ENCODE measurements around the gene OAF.

OAF gene

DNA sequence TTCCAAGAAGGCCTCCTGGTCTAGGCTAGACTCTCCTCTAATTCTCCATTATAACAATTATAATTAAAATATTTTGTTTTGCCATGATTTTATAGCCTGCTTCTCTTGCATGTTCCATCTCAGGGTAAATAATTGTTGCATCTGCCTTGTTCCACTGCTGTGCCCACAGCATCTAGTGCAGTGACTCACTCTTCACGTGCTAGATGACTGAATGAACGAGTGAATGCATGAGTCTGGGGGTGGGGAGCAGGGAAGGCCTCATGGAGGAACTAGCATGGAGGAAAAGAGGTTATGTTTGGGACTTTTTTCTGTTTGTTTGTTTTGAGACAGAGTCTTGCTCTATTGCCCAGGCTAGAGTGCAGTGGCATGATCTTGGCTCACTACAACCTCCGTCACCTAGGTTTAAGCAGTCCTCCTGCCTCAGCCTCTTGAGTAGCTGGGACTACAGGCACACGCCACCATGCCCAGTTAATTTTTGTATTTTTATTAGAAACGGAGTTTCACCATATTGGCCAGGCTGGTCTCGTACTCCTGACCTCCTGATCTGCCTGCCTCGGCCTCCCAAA is 5.2 kb upstream of the OAF start:
- no peak for DNase-seq

DNA sequence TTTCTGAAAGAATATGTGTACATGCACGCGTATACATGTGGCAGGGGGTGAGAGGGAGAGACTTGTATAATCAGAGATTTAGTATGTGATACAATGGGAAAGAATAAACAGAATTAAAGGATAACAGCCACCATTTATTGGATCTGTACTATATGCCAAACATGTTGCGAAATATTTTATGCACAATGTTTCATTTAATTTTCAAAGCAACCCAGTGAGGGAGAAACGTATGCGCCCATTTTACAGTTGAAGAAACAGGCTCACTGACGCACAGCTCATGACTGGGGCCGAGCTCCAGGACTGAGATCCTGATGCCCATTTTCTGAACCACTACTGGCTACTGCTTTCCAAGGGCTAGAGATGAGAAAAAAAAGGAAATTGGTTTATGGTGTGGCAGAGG is 3.3 kb upstream of the OAF start:
- no peak for DNase-seq

DNA sequence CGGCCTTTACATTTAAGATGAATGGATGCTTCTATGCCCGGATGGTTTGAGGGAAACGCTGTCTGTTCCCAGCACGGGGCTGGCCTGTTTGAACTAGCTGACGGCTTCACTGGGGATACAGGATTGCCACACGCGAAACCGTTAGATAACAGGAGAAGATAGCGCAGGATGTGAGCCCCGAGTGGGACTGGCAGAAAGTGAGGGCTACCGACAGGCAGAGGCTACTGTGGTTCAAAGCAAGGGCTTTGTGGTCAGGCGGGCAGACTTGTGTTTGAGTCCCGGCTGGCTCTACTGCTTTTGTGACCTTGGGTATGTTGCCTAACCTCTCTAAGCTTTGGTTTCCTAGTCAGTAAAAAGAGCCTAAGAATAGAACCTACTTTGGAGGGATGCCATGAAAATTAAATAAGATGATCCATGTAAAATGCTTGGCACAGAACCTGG is 2.8 kb upstream of the OAF start:
- DNase-seq, result no peak

DNA sequence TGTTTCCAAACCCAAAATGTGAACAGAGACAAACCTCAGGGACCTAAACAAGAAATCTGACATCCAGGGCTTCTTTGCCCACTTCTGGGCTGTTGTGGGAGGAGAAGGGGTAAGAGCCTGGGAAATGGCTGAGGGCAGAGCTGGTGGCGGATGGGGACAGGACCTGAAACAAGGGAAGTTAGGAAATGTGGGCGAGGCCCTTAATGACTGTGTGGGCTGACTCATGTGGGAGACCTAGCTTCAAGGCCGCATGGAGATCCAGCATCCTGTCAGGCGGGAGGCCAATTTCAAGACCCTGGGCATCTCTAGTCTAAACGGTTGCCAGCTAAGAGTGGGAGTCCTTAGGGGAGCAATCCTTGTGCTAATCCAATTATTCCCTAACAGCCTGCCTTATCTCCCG is 2.1 kb upstream of the OAF start:
- no peak for DNase-seq

DNA sequence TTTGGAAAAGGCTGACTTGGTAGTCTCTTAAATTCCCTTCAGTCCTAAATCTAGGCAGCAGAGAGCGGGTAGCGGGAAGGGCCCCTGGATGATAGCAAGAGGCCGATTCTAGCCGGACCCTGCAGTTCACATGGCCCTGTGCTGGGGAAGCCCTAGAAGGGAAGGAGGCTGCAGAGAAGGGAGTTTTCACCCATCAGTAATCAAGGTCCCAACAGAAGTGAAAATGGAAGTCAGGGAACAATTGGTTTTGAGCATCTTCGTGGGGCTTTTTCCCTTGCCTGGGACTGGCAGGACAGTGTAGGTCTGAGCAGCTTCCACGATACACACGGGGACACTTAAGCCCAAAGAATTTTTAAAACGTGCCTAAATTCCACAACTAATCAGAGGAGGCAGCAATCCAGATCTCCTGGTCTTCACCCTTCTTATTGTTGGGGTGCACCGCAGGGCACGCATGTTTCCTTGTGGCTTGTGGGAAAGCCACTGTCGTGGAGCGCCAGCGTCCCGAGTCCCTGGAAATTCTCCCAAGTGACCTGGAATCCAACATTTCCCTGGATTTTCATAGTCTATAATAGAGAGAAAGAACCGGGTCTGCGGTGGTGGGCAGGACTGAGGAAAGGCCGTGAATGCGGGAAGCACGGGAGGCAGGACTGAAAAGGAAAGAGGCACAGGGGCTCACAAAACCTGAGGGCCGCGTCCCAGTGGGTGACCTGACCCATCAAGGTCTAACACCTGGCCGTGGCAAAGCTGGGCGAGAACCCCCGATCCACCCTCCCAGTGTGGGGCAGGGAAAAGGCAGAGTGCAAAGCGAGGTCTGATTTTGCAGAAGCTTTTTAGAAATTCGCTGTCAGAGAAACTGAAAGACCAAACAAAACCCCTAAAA is 846 bp upstream of the OAF start:
- DNase-seq, result no peak

DNA sequence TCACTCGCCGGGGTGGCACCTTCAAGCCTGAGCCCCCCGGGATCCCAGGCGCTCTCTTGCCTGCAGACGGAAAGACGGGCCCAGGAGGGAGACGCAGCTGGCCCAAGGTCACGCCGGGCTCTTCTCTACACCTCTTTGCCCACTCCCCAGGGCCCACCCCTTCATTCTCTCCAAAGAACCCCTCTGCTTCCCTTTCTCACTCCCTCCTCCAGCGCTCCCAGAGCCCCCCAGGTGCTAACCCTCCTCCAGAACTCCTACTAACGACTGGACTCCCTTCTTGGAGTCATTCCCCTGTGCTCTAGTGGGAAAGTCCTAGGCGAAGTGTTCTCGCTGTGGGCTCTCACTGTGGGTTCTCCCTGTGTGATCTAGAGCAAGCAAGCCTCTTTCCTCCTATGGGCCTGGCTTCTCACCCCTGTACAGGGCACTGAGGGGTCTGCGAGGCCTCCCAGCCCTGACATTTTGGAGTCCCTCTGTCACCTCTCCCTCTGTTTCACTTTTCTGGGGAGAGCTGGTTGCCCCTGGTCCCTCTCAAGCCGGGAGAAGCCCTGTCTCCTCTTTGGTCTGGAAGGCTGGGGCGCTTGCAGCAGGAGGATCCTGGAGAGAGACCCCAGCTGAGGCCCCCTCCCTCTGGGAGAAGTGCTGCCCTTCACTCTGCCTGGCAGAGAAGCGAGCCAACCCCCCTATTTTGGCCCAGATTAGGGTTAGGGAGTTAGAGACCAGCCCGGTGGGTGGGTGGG is 858 bp downstream of the OAF start:
- no peak for DNase-seq

DNA sequence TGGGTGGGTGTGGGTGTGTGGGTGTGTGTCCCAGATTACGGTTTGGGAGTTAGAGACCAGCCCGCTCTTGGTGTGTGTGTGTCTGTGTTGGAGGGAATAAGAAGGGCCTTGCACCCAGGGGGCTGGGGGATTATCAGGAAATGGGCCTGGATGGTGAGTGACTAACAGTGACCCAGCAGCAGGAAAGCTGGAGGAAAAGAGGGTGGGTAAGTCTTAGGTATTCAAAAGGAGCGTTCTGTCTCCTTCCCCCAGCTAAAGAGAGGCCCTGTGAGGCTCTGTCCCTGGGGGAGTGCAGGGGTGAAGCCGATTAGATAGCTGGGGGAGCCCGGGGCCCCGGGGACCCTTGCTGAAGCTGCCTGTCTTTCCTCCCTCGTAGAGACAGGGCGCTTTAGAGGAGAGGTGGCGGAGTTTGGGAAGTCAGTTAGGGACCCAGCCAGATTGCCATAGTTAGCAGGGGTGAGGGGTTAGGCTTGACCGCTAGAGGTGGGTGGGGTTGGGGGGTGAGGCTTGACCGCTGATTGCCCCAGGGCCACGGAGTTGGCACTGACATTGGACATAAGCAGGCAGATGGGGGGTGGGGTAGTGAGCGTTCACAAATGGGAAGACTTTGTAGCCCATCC is 1.5 kb downstream of the OAF start:
- DNase-seq, result no peak

DNA sequence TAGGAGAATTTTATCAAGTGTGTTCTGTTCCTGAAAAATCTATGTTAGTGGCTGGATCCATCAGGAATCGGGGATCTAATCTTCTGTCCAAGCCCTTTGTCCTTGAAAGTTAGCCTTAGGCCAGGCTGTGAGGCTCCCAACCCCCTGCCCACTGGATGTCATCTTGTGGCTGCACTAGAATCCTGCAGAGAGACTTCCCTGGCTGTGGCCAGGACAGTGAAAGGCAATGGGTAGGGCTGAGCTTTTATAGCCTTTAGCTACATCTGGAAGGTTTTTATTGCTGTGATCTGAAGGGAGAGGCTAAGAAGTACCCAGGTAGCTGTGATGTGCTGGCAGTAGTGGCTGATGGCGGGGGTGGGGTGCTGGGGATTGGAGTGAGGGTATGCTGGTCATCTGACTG is 2.1 kb downstream of the OAF start:
- DNase-seq, result no peak

DNA sequence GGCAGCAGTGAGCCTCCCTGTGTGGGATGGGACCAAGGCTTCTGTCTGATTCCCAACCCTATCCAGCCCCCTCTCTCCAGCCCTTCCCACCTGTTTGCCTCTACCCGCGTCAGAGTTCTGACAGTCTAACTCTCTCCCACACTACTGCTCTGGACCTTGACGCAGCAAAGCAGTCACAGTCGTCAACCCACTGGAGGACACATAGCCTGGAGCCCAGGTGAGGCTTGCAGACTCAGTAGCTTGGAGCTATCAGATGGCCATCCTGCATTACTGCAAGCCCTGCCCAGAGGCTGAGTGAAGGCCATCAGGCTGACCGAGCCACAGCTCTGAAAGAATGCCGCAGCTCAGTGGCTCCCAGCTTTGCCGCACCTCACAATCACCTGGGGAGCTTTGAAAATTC is 3.7 kb downstream of the OAF start:
- no peak for DNase-seq

DNA sequence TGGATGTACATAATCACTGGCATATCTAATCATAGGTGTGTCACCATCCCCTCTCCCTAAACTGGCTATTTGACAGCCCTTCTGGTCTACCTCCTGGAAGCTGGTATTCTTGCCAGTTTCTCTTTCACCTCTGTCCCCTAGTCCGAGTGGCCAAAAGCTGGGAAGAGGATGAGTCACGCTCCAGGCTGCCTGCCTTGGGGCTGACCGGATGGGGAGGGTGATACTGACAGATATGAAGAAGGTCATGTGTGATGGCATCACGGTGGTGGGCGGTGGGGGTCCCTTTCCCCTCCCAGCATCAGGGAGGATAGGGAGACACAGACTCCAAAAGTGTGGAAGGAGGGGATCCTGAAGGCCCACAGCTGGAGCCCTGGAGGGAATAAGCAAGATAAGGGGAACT is 4.8 kb downstream of the OAF start:
- DNase-seq, result no peak

DNA sequence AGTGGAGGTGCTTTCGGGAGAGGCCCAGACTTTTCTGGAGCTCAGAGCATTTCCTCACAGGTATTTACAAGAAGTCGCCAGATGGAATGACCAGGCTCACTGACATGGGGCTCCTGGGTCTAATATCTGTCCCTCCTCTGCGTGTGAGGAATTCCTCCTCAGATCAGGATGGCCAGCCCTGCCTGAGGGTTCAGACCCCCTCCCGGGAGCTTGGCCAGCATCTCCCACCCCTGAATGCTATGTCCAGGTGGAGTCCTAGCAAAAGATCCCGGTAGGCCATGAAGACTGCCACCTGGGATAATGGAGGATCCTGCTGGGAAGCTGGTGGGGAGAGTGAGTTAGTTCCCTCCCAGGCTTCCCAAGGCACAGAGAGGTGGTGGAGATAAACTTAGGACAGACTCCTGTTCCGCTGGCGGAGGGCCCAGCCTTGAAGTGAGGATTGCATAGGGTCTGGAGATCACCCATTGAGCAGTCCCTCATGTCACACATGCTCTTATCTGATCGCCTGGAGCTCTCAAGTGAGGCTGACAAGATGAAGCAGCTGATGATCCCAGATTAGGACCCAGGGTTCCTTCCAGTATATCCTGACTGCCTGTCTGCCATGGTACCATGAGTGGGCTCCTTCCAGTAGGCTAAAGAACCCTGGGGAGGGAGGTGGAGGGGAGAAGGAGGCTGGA is 5.7 kb downstream of the OAF start:
- no peak for DNase-seq

DNA sequence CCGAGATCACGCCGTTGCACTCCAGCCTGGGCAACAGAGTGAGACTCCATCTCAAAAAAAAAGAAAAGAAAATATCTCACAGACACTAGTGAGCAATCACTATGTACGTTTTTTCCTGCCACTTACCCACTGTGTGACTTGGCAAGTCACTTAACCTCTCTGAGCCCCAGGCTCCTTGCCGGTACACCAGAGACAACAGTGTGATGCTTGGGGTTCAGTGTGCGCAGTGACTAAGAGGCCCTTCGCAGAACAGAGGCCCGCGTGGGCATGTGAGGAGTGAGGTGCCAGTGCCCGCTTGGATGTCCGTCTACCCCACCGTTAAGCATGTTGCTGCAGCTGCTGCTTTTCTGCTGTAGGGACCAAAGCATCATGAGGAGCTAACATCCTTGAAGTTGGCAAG is 6.7 kb downstream of the OAF start:
- no peak for DNase-seq

DNA sequence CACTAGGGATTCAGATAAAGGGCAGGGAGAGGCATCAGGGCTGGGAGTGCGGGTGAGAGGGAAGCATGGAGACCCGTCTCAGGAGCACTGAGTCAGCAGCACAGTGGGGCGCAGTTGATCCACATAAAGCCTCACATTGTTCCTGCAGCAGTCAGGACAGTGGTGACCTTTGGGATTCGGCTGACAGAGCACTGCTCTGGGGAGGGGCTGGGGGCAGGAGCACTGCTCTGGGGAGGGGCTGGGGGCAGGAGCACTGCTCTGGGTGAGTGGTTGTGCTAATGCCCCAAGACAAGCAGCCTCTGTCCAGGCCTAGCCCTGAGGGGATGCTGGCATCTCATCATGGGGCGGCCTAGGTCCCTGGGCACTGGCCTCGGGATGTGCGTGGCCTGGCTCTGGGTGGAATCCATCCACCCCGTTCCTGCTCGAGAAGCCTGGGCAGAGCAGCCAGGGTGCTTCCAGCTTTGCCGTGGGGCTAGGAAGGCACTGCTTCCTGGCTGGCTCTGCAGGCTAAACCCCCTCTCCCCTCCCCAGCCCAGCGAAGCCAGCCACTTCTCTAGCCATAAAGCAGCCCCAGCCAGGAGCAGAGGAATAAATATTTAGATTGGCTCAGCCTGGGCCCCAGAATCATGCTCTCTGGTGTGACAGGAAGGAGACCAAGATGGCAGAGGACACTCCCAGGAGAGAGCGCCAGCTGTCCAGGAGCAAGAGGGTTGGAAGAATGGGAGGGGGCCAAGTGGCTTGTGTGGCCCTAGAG is 7.3 kb downstream of the OAF start:
- no peak for DNase-seq

DNA sequence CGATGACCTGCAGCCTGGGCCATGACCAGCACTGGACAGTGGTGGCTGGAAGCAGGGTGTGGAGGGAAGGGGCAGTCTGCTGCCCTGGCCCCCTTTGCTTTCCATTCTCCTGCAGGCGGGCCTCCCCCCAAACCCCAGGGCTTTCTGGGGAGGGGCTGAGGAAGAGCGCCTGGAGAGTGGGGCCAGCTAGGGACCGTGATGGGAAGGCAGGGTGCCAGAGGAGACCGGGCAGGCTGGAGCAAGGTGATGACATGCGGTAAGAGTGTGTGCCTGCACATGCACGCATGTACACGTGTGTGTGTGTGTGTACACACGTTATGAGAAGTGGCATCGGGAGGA is 7.8 kb downstream of the OAF start:
- no peak for DNase-seq

DNA sequence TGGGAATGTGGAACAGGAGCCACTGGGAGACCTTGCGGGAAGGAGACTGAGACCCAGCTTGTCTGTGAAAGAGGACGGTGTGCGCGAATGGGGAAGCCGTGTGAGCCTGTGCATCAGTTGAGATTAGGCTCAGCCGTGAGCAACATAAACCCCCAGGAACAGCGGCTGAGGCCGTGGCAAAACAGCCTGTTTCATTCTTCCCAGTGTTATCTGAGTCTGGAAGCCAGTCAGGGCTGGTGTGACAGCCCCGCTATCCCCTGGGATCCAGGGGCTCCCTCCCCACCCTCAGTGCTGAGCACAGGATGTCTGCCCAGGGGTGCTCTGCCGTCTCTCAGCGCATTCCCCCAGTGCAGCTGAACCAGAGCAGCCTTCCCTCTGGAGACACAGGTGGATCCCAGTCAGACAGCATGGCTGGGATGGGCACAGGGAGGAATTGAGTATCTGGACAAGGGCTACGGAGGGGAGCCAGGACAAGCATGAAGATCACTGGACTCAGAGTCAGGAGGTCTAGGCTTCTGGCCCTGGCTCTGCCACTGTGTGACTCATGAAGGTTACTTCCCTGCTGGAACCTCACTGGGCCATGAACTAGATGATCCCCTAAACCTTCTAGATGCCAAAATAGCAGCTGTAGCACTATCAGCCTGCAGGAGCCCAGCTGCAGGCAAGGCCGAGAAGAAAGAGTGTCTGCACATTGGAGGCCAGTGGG is 8.6 kb downstream of the OAF start:
- no peak for DNase-seq

DNA sequence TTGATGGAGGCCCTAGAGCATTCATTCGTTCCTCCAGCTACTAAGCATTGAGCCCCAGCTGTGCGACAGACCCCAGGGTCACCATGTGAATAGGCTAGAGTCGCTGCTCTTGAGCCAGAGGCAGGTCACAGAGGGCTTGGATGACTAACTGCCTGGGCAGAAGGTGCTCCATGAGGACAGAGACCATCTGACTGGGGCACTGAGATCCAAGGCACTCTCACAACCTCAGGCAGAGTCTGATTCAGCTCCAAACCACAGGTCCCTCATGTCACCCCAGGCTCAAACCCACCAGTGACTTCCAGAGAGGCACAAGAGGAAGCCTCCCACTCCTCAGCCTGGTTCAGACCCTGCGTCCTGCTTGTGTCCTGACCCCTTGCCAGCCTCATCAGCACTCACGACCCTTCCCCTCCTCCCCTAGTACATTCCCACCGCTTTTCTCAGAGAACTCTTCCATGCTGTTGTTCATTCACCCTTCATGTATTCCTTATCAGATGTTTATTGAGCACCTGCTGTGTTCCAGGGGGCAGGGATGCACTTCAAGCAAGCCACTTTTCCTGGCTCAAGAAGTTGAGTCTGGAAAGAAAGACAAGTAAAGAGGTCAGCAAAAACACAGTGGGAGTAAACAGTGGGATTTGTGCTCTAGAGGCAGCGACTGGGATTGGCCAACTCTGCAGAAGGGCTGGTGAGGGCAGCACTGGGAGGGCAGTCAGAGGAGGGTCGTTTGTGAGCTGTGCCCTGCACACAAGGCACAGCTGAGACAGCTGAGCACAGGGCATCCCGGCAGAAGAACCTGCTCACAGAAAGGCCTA is 9.3 kb downstream of the OAF start:
- DNase-seq, result no peak

DNA sequence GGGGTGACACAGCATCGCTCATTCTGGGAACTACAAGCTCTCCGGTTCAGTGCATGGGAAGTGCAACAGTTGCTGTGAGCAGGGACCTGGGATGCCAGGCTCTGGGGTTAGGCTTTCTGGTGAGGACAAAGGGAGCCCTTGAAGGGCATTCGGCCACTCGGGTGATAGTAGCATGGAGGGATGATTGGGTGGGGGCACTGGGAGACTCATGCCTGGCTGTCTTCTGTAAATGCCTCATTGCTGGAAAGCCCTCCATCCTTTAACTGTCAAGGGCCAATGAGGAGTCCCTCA is 9.9 kb downstream of the OAF start:
- DNase-seq, result no peak

DNA sequence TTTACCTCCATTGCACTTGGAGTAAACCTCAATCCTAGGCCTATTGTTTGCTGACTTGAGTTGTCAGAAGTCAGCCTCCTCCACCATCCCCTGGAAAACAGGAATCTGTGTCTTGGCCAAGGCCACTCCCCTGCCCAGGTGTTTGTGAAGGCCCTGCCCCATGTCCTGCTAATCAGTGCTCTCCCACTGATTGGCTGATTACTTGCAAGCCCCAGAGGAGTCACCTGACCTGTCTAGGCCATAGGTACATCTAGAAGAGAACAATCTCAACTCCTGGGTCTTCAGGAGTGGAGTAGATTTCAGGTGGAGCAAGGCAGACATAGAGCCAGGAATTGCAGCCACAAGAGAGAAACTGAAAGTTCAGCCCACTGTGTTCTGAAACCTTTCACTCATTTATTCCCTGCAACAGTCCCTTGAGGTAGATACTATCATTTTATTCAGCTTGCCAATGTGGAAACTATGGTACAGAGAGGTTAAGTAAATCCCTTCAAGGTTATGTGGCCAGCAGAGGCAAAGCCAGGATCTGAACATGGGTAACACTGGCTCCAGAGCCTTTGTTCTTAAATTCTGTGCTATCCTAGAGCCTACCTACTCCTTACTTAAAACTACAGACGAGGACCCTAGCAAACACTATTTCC is 10.4 kb downstream of the OAF start:
- DNase-seq, result no peak

DNA sequence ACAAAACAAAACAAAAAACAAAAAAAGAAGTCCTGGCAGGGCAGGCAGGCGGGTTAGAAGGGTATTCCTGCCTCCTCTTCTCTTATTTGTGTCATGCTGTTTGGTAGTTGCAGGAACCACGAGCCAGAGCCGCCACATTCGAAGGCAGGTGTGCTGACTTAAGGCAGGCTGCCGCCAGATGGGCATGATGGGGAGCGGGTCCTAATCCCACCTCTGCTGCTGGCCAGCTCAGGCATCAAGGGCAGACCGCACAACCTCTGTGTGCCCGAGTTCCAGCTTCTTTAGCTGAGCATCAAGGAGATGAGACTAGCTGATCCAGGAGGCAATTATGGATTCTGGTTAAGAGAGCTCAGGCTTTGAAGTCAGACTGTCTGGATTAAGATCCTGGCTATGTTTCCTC is 12.1 kb downstream of the OAF start:
- DNase-seq, result no peak

DNA sequence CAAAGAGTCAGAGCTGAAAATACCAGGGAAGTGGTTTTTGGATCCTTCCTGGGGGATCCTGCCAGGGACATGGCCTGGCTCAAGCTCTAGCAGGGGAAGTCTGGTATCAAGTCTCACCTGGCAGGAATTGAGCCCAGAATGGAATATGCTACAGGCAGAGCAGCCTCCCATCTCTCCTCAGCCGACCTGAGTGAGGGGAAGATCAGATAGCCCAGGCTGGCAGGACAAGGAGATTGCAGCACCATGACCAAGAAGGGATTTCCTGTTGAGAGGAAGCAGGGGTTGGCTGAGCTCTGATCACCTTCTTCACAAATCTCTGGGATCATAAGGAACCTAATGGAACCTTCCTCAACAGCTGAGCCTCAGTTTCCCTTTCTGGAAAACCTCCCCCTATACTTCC is 13.0 kb downstream of the OAF start:
- DNase-seq, result no peak

DNA sequence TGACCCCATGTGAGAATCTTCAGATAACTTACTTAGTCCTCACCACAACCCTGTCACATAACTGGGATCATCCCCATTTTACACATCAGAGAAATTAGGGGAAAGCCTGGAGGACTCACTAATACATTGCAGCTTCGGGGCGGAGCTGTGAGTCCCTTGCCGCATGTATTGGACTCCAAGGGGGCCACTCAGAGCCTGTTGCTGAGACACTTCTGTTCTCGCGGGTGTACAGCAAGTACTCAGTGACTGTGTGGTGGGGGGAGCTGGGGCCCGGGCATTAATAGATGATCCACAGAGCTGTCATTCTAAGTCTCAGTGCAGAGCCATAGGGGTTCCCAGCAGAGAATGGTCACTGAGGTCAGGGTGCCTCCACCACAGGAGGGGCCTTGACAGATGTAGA is 13.5 kb downstream of the OAF start:
- no peak for DNase-seq
